Activated CD4-positive, alpha-beta T cell treated with anti-CD3 and anti-CD28 coated beads for 24 hours (primary cell): Measurements from ENCODE around the gene LRP10.

ENCODE experiments used
- DNase-seq, 2 donors: peaks; one replicate each; pipeline ENCODE4 v3.0.0-alpha.2; 2020; ENCODE audit warnings: low read depth in 2 of 2

LRP10 gene

GRCh38 chr14:22919601-22919921 is 48.0 kb downstream of the LRP10 start:
- no peak for DNase-seq

DNA sequence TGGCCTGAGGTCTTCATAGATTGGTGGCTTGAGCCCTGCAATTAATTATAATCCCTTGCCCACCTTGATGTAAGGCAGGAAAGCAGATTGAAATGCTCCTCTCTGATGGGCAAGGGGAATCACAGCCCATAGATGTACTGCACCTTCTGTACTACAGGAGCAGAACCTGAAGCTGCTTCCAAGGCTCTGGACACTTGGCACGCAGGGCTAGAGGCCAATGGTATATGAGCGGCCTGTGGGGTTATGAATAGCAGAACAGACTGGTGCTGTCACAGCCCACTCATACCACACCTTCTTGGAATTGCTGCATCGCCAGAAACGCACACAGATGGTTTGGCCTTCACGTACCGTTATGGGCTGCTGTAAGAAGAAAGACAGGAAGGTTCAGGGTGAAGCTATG is 49.2 kb downstream of the LRP10 start:
- no peak for DNase-seq

- no peak for DNase-seq
Measured at GRCh38 chr14:22922294-22922693, 50.8 kb downstream of the LRP10 start.

DNA sequence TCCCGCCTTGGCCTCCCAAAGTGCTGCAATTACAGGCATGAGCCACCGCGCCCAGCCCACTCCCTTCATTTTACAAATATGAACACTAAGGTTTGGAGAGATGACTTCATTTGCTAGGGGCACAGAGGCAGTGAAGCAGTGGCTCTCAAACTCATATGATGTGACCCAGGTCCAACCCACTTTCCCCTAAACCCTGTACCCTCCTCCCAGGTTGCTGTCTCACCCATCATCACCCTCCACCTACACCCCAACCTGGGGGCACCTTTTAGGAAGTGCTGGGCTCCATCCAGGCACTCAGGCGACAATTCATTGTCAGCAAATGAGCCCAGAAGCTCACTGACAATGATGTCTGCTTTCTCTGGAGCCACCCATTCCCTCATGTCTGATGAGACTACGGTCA is 52.2 kb downstream of the LRP10 start:
- no peak for DNase-seq

- DNase-seq, result no peak
Measured at GRCh38 chr14:22925513-22925912, 54.0 kb downstream of the LRP10 start.

- DNase-seq, result no peak
Measured at GRCh38 chr14:22926316-22926715, 54.8 kb downstream of the LRP10 start.

DNA sequence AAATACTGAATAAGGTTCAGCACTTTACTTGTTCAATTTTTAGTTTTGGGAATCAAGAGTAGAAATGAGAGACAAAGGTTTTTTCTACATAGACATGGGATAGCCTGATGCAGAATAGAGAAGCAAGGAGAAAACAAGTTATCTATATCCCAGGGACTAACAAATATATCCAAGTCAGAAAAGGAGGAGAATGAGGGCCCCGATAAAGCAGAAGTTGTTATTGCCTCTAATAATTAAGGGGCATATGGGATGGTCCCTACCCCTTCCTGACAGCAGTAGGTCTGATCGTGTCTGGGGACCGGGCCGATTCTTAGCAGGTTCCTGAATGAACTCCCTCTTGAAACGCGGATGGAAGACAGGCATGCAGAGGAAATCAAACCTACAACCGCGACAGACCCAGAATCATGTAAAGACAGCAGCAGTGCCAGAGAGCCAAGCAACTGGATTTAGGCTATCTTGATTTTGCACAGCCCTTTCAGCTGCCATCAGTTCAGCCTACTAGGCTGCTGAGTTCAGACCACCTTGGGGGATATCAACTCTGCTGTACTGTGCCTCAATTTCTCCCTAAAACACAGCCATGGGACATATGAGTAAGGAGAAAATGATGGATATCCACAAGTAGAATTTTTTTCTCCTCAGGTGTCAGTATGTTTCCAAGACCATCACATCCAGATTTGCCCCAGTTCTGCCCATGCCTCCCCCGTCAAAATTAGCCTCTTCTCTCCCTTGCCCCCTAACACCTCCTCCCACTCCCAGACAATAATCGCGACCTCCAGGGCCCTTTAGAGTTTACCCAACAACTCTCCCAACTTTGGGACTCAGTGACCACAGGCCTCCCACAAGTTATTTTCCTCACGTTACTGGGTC is 56.9 kb downstream of the LRP10 start:
- DNase-seq, result no peak

GRCh38 chr14:22929104-22929960 is 57.8 kb downstream of the LRP10 start, which contains the start of gene PRMT5:
Gene PRMT5, minus strand, starts transcription at chr14:22929376. Its CDS starts 15 bp downstream, at chr14:22929361.
- peak; percentile 95 to 96 for DNase-seq

DNA sequence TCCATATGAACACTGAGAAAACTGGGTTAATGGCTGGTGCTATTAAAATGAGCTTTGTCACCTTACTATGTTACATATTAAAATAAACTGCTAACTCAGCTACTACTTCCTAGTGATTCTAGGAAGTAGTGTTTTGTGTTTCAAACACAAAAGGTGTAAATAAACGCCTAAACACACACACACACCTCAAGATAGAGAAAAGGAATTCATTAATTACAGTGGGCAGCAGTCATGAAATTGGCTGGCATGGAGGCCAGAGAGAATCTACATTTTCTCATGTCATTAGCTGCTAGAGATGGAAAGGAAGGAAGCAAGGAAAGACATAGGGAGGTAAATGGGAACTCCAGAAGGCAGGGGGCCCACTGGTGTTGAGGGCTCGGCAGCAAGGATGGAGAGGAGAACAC is 58.4 kb downstream of the LRP10 start:
- no peak for DNase-seq
